NB4 (cell line): Measurements from ENCODE around the gene EHD1.

ENCODE experiments used
- CTCF ChIP-seq: IDR thresholded peaks from one replicate; pipeline ENCODE4 v1.5.1; 2012; ENCODE audit warnings: low read depth, low read length
- MAX ChIP-seq: IDR thresholded peaks from 2 replicates; pipeline ENCODE4 v1.6.1; 2011; ENCODE audit warnings: low read depth, low read length
- MYC ChIP-seq: IDR thresholded peaks from 2 replicates; pipeline ENCODE4 v1.6.1; 2011; ENCODE audit warnings: low read depth, low read length

GRCh38 chr11:64832467-64833197 is 45.8 kb downstream of the EHD1 start:
- TF ChIP-seq MYC, result no peak
- TF ChIP-seq CTCF, result no peak
- TF ChIP-seq MAX, result no peak
